KMS-11 (cell line): ENCODE measurements around the gene PSME4.

ENCODE experiments used
- H2AFZ ChIP-seq: fragments of 200-600 bp; sonication (generic); 2 replicates; pipeline ENCODE4 v1.6.1; 2016; ENCODE audit warnings: antibody characterized with exemption, mixed run types, low read depth
- H3K27ac ChIP-seq: fragments of 200-600 bp; sonication (generic); 2 replicates; pipeline ENCODE4 v1.6.1; 2016; ENCODE audit warnings: mild to moderate bottlenecking, mixed run types
- H3K27me3 ChIP-seq: fragments of 200-600 bp; sonication (generic); 2 replicates; pipeline ENCODE4 v1.6.1; 2017; ENCODE audit warnings: mild to moderate bottlenecking, low read depth, mixed run types, moderate library complexity; ENCODE audit not compliant: insufficient read depth
- H3K36me3 ChIP-seq: fragments of 200-600 bp; sonication (generic); 2 replicates; pipeline ENCODE4 v1.6.1; 2017; ENCODE audit warnings: mild to moderate bottlenecking, mixed run types; ENCODE audit not compliant: insufficient read depth
- H3K4me1 ChIP-seq: fragments of 200-600 bp; sonication (generic); 2 replicates; pipeline ENCODE4 v1.6.1; 2016; ENCODE audit warnings: mild to moderate bottlenecking, low read depth, mixed run types; ENCODE audit not compliant: poor library complexity, severe bottlenecking
- H3K4me2 ChIP-seq: fragments of 200-600 bp; sonication (generic); 2 replicates; pipeline ENCODE4 v1.7.0; 2016; ENCODE audit warnings: mild to moderate bottlenecking, mixed run types
- H3K4me3 ChIP-seq: fragments of 200-600 bp; sonication (generic); IDR thresholded peaks from 2 replicates; pipeline ENCODE4 v1.6.1; 2017; ENCODE audit warnings: low read depth, low read length, mixed read lengths; ENCODE audit not compliant: insufficient read depth
- H3K79me2 ChIP-seq: fragments of 200-600 bp; sonication (generic); 2 replicates; pipeline ENCODE4 v1.6.1; 2016; ENCODE audit warnings: low read depth, mixed run types; ENCODE audit not compliant: insufficient read depth
- H3K9ac ChIP-seq: fragments of 200-600 bp; sonication (generic); 2 replicates; pipeline ENCODE4 v1.6.1; 2016; ENCODE audit warnings: mild to moderate bottlenecking, mixed run types
- H4K20me1 ChIP-seq: fragments of 200-600 bp; sonication (generic); 2 replicates; pipeline ENCODE4 v1.6.1; 2016; ENCODE audit warnings: mild to moderate bottlenecking, mixed run types; ENCODE audit not compliant: insufficient read depth
- CTCF ChIP-seq: fragments of 200-600 bp; sonication (generic); conservative IDR thresholded peaks from 2 replicates; pipeline ENCODE4 v1.6.1; 2017; ENCODE audit warnings: low read depth, mild to moderate bottlenecking, antibody characterized with exemption, low read length, moderate library complexity, mixed read lengths

Gene PSME4

DNA sequence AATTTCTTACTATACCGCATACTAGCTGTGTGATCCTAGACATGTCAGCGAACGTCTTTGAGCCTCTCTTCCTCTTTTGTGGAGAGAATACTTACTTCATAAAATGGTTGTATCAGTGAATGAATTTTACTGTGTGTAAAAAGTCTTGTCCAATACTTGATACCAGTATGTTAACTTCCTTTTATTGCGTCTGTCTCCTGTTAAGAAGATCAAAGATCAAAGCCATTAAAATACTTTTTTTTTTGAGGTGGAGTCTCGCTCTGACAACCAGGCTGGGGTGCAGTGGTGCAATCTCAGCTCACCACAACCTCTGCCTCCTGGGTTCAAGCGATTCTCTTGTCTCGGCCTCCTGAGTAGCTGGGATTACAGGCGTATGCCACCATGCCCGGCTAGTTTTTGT is 150.7 kb downstream of the PSME4 start:
- H3K27me3 ChIP-seq, result no peaks in the 10 kb centered on the region
- H3K4me1 ChIP-seq, result no peaks in the 10 kb centered on the region
- H3K27ac ChIP-seq, result no peak overlapping the region
- peaks cover 7% of the 10 kb centered on the region; the same call in 1 of the 2 replicates for H3K36me3 ChIP-seq
- H3K9ac ChIP-seq, result no peak overlapping the region
- H4K20me1 ChIP-seq, result no peaks in the 10 kb centered on the region
- TF ChIP-seq CTCF, result no peak
- no peak overlapping the region for H2AFZ ChIP-seq
- H3K4me2 ChIP-seq, result no peak overlapping the region
- no peaks in the 10 kb centered on the region for H3K79me2 ChIP-seq
- no peak overlapping the region for H3K4me3 ChIP-seq

GRCh38 chr2:53819634-53820033 is 151.2 kb downstream of the PSME4 start:
- no peak overlapping the region for H3K27ac ChIP-seq
- H3K36me3 ChIP-seq, result peaks cover 7% of the 10 kb centered on the region; the same call in 1 of the 2 replicates
- no peak overlapping the region for H3K4me3 ChIP-seq
- no peak for TF ChIP-seq CTCF
- H3K79me2 ChIP-seq, result no peaks in the 10 kb centered on the region
- no peaks in the 10 kb centered on the region for H4K20me1 ChIP-seq
- no peak overlapping the region for H2AFZ ChIP-seq
- no peaks in the 10 kb centered on the region for H3K4me1 ChIP-seq
- H3K9ac ChIP-seq, result no peak overlapping the region
- no peak overlapping the region for H3K4me2 ChIP-seq
- no peaks in the 10 kb centered on the region for H3K27me3 ChIP-seq

GRCh38 chr2:53818854-53819435 is 151.8 kb downstream of the PSME4 start:
- H3K27ac ChIP-seq, result no peak overlapping the region
- H3K79me2 ChIP-seq, result no peaks in the 10 kb centered on the region
- no peak overlapping the region for H2AFZ ChIP-seq
- no peak overlapping the region for H3K4me2 ChIP-seq
- no peak overlapping the region for H3K9ac ChIP-seq
- TF ChIP-seq CTCF, result no peak
- no peaks in the 10 kb centered on the region for H4K20me1 ChIP-seq
- H3K4me3 ChIP-seq, result no peak overlapping the region
- no peaks in the 10 kb centered on the region for H3K4me1 ChIP-seq
- peaks cover 7% of the 10 kb centered on the region; the same call in 1 of the 2 replicates for H3K36me3 ChIP-seq
- H3K27me3 ChIP-seq, result no peaks in the 10 kb centered on the region
